Pancreas (tissue), 10 donors: ENCODE results near the gene TBC1D5. TPM values are rescaled to one million over a fixed set of nuclear protein-coding genes. Genes with fewer than 3 reads are reported as not detected.
"Not testable (repeated sequence)": the region's sequence is repeated elsewhere in the genome, so short reads cannot be mapped to it uniquely, and the experiment has no call there.

Source experiments
- ATAC-seq, 4 donors: fragments of 200-7000 bp; cut with Tn5 transposase; one replicate each; pipeline versions ENCODE4 v1.8.0 to v1.9.1; 2020; ENCODE audit warnings: mild to moderate bottlenecking in 4 of 4, moderate library complexity in 4 of 4
- DNase-seq, 6 donors: peaks; one replicate each; pipeline ENCODE4 v3.0.0-alpha.2; 2020
- FAIRE-seq: peaks from 2 replicates; lab custom pipeline; 2012; peaks lifted over from hg19 to GRCh38; lab: Jason Lieb, UNC
- H3K27ac ChIP-seq, 4 donors: fragments of 200-600 bp; sonication (generic); 1 replicate in 3 of 4; 2 replicates in 1 of 4; pipeline versions ENCODE4 v1.5.0 to v1.8.0; 2020
- H3K27me3 ChIP-seq, 4 donors: fragments of 200-600 bp; one replicate each; pipeline ENCODE4 v1.8.0; 2021
- H3K36me3 ChIP-seq, 3 donors: fragments of 200-600 bp; sonication (generic) in 1 of 3; one replicate each; pipeline versions ENCODE4 v1.5.0 to v1.8.0; 2020 to 2021
- H3K4me1 ChIP-seq, 3 donors: fragments of 200-600 bp; one replicate each; pipeline ENCODE4 v1.8.0; 2021
- H3K4me3 ChIP-seq, 4 donors: fragments of 200-600 bp; sonication (generic) in 2 of 4; one replicate each; pipeline versions ENCODE4 v1.5.0 to v1.8.0; 2020 to 2021
- H3K9me3 ChIP-seq, 4 donors: fragments of 200-600 bp; one replicate each; pipeline ENCODE4 v1.8.0; 2021
- CTCF ChIP-seq, 4 donors: fragments of 200-600 bp; sonication (generic) in 3 of 4; IDR thresholded peaks; one replicate each; pipeline versions ENCODE4 v1.5.0 to v1.8.0; 2021; ENCODE audit warnings: antibody characterized with exemption in 4 of 4
- WGBS, 2 donors: extraction: QIAGEN DNeasy Blood & Tissue Kit; methylation state at CpG; one replicate each; pipeline ENCODE4 v1.1.7; 2013; 5-methylcytosine and 5-hydroxymethylcytosine counted together
- intact Hi-C, 3 donors: fragments of 100-400 bp; cut with DNase I; formaldehyde crosslinking; loops; one replicate each; pipeline versions ENCODE4 v1.11.1 to v1.14.2; 2022
- polyA plus RNA-seq, 2 donors: library from polyadenylated mRNA; stranded (reverse); fragments of 200-250 nt; gene quantifications; one replicate each; pipeline ENCODE4 v1.2.3, GENCODE V29; 2013
- total RNA-seq, 6 donors: library from RNA; stranded (reverse); fragmentation: NEBNext Ultra II Directional in 4 of 6; extraction: Animal tissue kit (Norgen Biotek cat#: 25700) in 4 of 6; gene quantifications; one replicate each; pipeline versions ENCODE4 v1.2.1 to v1.2.4, GENCODE V29; 2021 to 2023
- donor health status: healthy with polysubstance abuse.
- donor health status: DM: no; HTN: no; CAD: no; lungs with moderate emphysema.
- donor health status: DM: no; HTN: no; CAD: no.
- donor health status: control.
- donor health status: control.
- donor health status: Bipolar disorder and iron deficiency.
- donor health status: DM: yes; HTN: yes; CAD: no.
- donor health status: DM: no; HTN: no; CAD: no.
- donor health status: DM: no; HTN: no; CAD: no.
- donor health status: DM: yes; HTN: yes; CAD: no.

TBC1D5 gene
- total and polyA plus RNA-seq, 8 donors: 6.5 to 39.2 (median 19.9) TPM

- Histone ChIP-seq H3K36me3 (no peaks in the 10 kb centered on the region), H3K27ac (no peak overlapping the region), H3K4me3 (no peak overlapping the region), H3K9me3 (no peaks in the 10 kb centered on the region), H3K4me1 (peaks cover 0 to 9% (median 0%) of the 10 kb centered on the region in 3 donors), H3K27me3 (no peaks in the 10 kb centered on the region)
- ATAC-seq (no peak), FAIRE-seq (no peak), DNase-seq (no peak)
- no peak for TF ChIP-seq CTCF (IDR thresholded peaks at IDR 0.05)
- intact Hi-C loops: no loop called here
Measured at GRCh38 chr3:17638356-17638755, 104.1 kb downstream of the TBC1D5 start.

- DNase-seq, H3K4me3 ChIP-seq, intact Hi-C loops, H3K27ac ChIP-seq, ATAC-seq, H3K27me3 ChIP-seq, H3K36me3 ChIP-seq, H3K4me1 ChIP-seq, H3K9me3 ChIP-seq, FAIRE-seq: not testable (repeated sequence)
- WGBS, 2 donors: 63 to 66% methylated on average over 2 of the region's 2 CpGs
Measured at GRCh38 chr3:17635675-17636074, 106.8 kb downstream of the TBC1D5 start.

- Histone ChIP-seq H3K9me3 (no peaks in the 10 kb centered on the region), H3K27me3 (no peaks in the 10 kb centered on the region), H3K4me3 (no peak overlapping the region), H3K27ac (no peak overlapping the region), H3K36me3 (no peaks in the 10 kb centered on the region), H3K4me1 (peaks cover 0 to 9% (median 0%) of the 10 kb centered on the region in 3 donors)
- intact Hi-C loops: no loop called here
- TF ChIP-seq CTCF (IDR thresholded peaks at IDR 0.05): no peak
- no peak for DNase-seq
- FAIRE-seq: no peak
- ATAC-seq: no peak
Measured at GRCh38 chr3:17634964-17635363, 107.5 kb downstream of the TBC1D5 start.

GRCh38 chr3:17634201-17634600 is 108.2 kb downstream of the TBC1D5 start:
- 92 to 95% methylated on average over 2 of the region's 2 CpGs for WGBS, 2 donors
- no peak for ATAC-seq
- no peak overlapping the region for H3K4me3 ChIP-seq
- no peaks in the 10 kb centered on the region for H3K9me3 ChIP-seq
- FAIRE-seq: no peak
- TF ChIP-seq CTCF (IDR thresholded peaks at IDR 0.05): no peak
- intact Hi-C loops: no loop called here
- no peak overlapping the region for H3K27ac ChIP-seq
- H3K4me1 ChIP-seq: peaks cover 0 to 5% (median 0%) of the 10 kb centered on the region in 3 donors
- no peak for DNase-seq
- H3K27me3 ChIP-seq: no peaks in the 10 kb centered on the region
- H3K36me3 ChIP-seq: no peaks in the 10 kb centered on the region

GRCh38 chr3:17632401-17633100 is 109.9 kb downstream of the TBC1D5 start:
- Histone ChIP-seq H3K36me3 (no peaks in the 10 kb centered on the region), H3K27ac (no peak overlapping the region), H3K4me1 (peaks cover 0 to 3% (median 0%) of the 10 kb centered on the region in 3 donors), H3K27me3 (no peaks in the 10 kb centered on the region), H3K4me3 (no peak overlapping the region), H3K9me3 (no peaks in the 10 kb centered on the region)
- TF ChIP-seq CTCF (IDR thresholded peaks at IDR 0.05): no peak
- WGBS, 2 donors: 74 to 86% methylated on average over 3 of the region's 3 CpGs
- FAIRE-seq (no peak), DNase-seq (no peak), ATAC-seq (no peak)
- intact Hi-C loops: no loop called here
